Astrocyte (in vitro differentiated cells and primary cell): Measurements from ENCODE around the gene DNMBP. TPM values are rescaled to one million over a fixed set of nuclear protein-coding genes. Genes with fewer than 3 reads are reported as not detected.
A peak's percentile ranks its signal among the peaks of the same experiment; 100 is the strongest.

Experiments
- DNase-seq: peaks from one replicate; pipeline ENCODE4 v3.0.0-alpha.2; 2010; ENCODE audit warnings: low read depth
- FAIRE-seq: peaks from 2 replicates; lab custom pipeline; 2011; peaks lifted over from hg19 to GRCh38; lab: Jason Lieb, UNC
- H2AFZ ChIP-seq: 2 replicates; pipeline ENCODE4 v1.6.0; 2012; ENCODE audit warnings: low read depth, low read length, inconsistent platforms
- H3K27ac ChIP-seq: 2 replicates; pipeline ENCODE4 v1.5.1; 2011; ENCODE audit warnings: low read depth, low read length, inconsistent platforms
- H3K27me3 ChIP-seq: 2 replicates; pipeline ENCODE4 v1.6.0; 2011; ENCODE audit warnings: low read length, inconsistent platforms; ENCODE audit not compliant: insufficient read depth
- H3K36me3 ChIP-seq: 2 replicates; pipeline ENCODE4 v1.5.1; 2011; ENCODE audit warnings: low read length, inconsistent platforms; ENCODE audit not compliant: insufficient read depth
- H3K4me1 ChIP-seq: 2 replicates; pipeline ENCODE4 v1.5.1; 2011; ENCODE audit warnings: low read length, inconsistent platforms; ENCODE audit not compliant: insufficient read depth
- H3K4me2 ChIP-seq: 2 replicates; pipeline ENCODE4 v1.6.0; 2012; ENCODE audit warnings: low read length, inconsistent platforms
- H3K4me3 ChIP-seq: 2 replicates; pipeline ENCODE4 v1.5.1; 2011; ENCODE audit warnings: low read depth, mild to moderate bottlenecking, low read length, inconsistent platforms; ENCODE audit not compliant: insufficient read depth
- H3K79me2 ChIP-seq: 2 replicates; pipeline ENCODE4 v1.6.0; 2012; ENCODE audit warnings: mild to moderate bottlenecking, low read length, inconsistent platforms; ENCODE audit not compliant: insufficient read depth
- H3K9ac ChIP-seq: 2 replicates; pipeline ENCODE4 v1.6.0; 2012; ENCODE audit warnings: mild to moderate bottlenecking, low read length, inconsistent platforms
- H3K9me3 ChIP-seq: 2 replicates; pipeline ENCODE4 v1.5.1; 2012; ENCODE audit warnings: low read depth, mild to moderate bottlenecking, low read length, inconsistent platforms; ENCODE audit not compliant: insufficient read depth
- H4K20me1 ChIP-seq: 2 replicates; pipeline ENCODE4 v1.6.0; 2012; ENCODE audit warnings: low read length, inconsistent platforms; ENCODE audit not compliant: insufficient read depth
- H3K27ac Mint-ChIP-seq: one replicate; pipeline ENCODE4 v1.8.0; 2021; ENCODE audit warnings: mild to moderate bottlenecking, mixed read lengths; ENCODE audit not compliant: unreplicated experiment
- H3K27me3 Mint-ChIP-seq: one replicate; pipeline ENCODE4 v1.8.0; 2021; ENCODE audit warnings: low read depth, mixed read lengths; ENCODE audit not compliant: unreplicated experiment
- H3K36me3 Mint-ChIP-seq: one replicate; pipeline ENCODE4 v1.8.0; 2021; ENCODE audit warnings: low read depth, mixed read lengths; ENCODE audit not compliant: unreplicated experiment
- H3K4me1 Mint-ChIP-seq: one replicate; pipeline ENCODE4 v1.8.0; 2021; ENCODE audit warnings: low read depth, mixed read lengths; ENCODE audit not compliant: unreplicated experiment
- H3K4me3 Mint-ChIP-seq: one replicate; pipeline ENCODE4 v1.8.0; 2021; ENCODE audit warnings: mild to moderate bottlenecking, moderate library complexity, mixed read lengths; ENCODE audit not compliant: unreplicated experiment
- H3K9me3 Mint-ChIP-seq: one replicate; pipeline ENCODE4 v1.8.0; 2021; ENCODE audit warnings: mild to moderate bottlenecking, mixed read lengths; ENCODE audit not compliant: unreplicated experiment
- EZH2 ChIP-seq: IDR thresholded peaks from 2 replicates; pipeline ENCODE4 v1.6.1; 2012; ENCODE audit warnings: mild to moderate bottlenecking, low read length, inconsistent platforms; ENCODE audit not compliant: insufficient read depth
- total RNA-seq: library from RNA; stranded (reverse); gene quantifications from 2 replicates; pipeline ENCODE4 v1.2.1, GENCODE V29; 2021
- TF ChIP-seq, protein P1 (sequence below): IDR thresholded peaks from 2 replicates; pipeline ENCODE4 v1.5.1; 2011; ENCODE audit warnings: low read depth, mild to moderate bottlenecking, inconsistent platforms, low read length, moderate library complexity; ENCODE audit not compliant: insufficient read depth

Gene DNMBP
- total RNA-seq, 1 donor from 2014 or later: 24.8 TPM

GRCh38 chr10:100053686-100054460, 44.1 kb upstream of the DNMBP start:
- DNase-seq: no peak
- Histone ChIP-seq H4K20me1 (no peaks in the 10 kb centered on the region), H3K4me2 (no peak overlapping the region), H3K27me3 (peaks cover 17% of the 10 kb centered on the region), H3K4me3 (no peak overlapping the region), H3K36me3 (no peaks in the 10 kb centered on the region), H3K9ac (no peak overlapping the region), H3K27ac (no peak overlapping the region), H2AFZ (no peak overlapping the region), H3K4me1 (no peaks in the 10 kb centered on the region), H3K9me3 (no peaks in the 10 kb centered on the region), H3K79me2 (no peaks in the 10 kb centered on the region)
- H3K27ac Mint-ChIP-seq: no peak overlapping the region
- H3K27me3 Mint-ChIP-seq: peaks cover 7% of the 10 kb centered on the region
- no peaks in the 10 kb centered on the region for H3K36me3 Mint-ChIP-seq
- no peak for FAIRE-seq
- no peaks in the 10 kb centered on the region for H3K4me1 Mint-ChIP-seq
- no peak overlapping the region for H3K4me3 Mint-ChIP-seq
- no peak for TF ChIP-seq EZH2
- TF ChIP-seq, protein P1, sequence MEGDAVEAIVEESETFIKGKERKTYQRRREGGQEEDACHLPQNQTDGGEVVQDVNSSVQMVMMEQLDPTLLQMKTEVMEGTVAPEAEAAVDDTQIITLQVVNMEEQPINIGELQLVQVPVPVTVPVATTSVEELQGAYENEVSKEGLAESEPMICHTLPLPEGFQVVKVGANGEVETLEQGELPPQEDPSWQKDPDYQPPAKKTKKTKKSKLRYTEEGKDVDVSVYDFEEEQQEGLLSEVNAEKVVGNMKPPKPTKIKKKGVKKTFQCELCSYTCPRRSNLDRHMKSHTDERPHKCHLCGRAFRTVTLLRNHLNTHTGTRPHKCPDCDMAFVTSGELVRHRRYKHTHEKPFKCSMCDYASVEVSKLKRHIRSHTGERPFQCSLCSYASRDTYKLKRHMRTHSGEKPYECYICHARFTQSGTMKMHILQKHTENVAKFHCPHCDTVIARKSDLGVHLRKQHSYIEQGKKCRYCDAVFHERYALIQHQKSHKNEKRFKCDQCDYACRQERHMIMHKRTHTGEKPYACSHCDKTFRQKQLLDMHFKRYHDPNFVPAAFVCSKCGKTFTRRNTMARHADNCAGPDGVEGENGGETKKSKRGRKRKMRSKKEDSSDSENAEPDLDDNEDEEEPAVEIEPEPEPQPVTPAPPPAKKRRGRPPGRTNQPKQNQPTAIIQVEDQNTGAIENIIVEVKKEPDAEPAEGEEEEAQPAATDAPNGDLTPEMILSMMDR: no peak
- peaks cover 6% of the 10 kb centered on the region for H3K9me3 Mint-ChIP-seq

DNA sequence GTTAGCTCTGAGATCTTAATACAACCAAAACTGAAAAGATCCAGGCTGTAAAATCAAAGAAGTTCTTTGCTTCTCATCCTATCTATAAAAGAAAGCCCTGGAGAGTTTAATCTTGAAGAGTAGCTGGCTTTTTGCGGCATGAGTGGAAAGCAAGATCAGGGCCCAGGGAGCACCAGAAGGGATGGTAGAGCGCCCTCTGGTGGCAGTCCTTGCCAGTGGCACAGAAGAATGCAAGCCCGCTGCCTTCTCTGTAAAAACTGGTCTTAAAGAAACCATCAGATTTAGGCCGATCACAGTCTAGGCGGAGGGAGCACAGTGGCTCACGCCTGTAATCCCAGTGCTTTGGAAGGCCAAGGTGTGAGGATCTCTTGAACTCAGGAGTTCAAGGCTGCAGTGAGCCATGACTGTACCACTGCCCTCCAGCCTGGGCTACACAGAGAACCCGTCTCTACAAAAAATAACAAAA, 36.3 kb upstream of the DNMBP start:
- Histone ChIP-seq H3K27ac (no peak overlapping the region), H4K20me1 (no peaks in the 10 kb centered on the region), H3K4me3 (no peak overlapping the region), H3K9ac (no peak overlapping the region), H3K79me2 (no peaks in the 10 kb centered on the region), H3K36me3 (no peaks in the 10 kb centered on the region), H3K4me2 (peak overlapping the region; percentile 10), H3K9me3 (no peaks in the 10 kb centered on the region), H2AFZ (peak overlapping the region; percentile 76), H3K27me3 (no peaks in the 10 kb centered on the region), H3K4me1 (peaks cover 3% of the 10 kb centered on the region)
- peak; percentile 55 for DNase-seq
- TF ChIP-seq, protein P1: peak; percentile 93
- TF ChIP-seq EZH2: no peak
- Mint-ChIP-seq H3K4me3 (no peak overlapping the region), H3K27me3 (no peaks in the 10 kb centered on the region), H3K4me1 (peaks cover 10% of the 10 kb centered on the region), H3K9me3 (no peaks in the 10 kb centered on the region), H3K27ac (no peak overlapping the region), H3K36me3 (no peaks in the 10 kb centered on the region)
- no peak for FAIRE-seq

- Histone ChIP-seq H3K27me3 (no peaks in the 10 kb centered on the region), H3K4me3 (no peak overlapping the region), H4K20me1 (no peaks in the 10 kb centered on the region), H3K27ac (no peak overlapping the region), H2AFZ (no peak overlapping the region), H3K36me3 (no peaks in the 10 kb centered on the region), H3K9me3 (no peaks in the 10 kb centered on the region), H3K9ac (no peak overlapping the region), H3K4me2 (peak overlapping the region; percentile 10), H3K79me2 (no peaks in the 10 kb centered on the region), H3K4me1 (peaks cover 3% of the 10 kb centered on the region)
- no peaks in the 10 kb centered on the region for H3K27me3 Mint-ChIP-seq
- FAIRE-seq: no peak
- peaks cover 10% of the 10 kb centered on the region for H3K4me1 Mint-ChIP-seq
- TF ChIP-seq, protein P1: no peak
- TF ChIP-seq EZH2: no peak
- no peaks in the 10 kb centered on the region for H3K9me3 Mint-ChIP-seq
- H3K27ac Mint-ChIP-seq: no peak overlapping the region
- H3K4me3 Mint-ChIP-seq: no peak overlapping the region
- H3K36me3 Mint-ChIP-seq: no peaks in the 10 kb centered on the region
- DNase-seq: no peak
Measured at GRCh38 chr10:100045592-100045991, 35.8 kb upstream of the DNMBP start.
